GM13977 (cell line): ENCODE data around the gene FAS.

ENCODE experiments used
- DNase-seq: peaks from one replicate; pipeline ENCODE4 v3.0.0; 2012; ENCODE audit warnings: low spot score
- in situ Hi-C: fragments of 300-500 bp; cut with MboI; formaldehyde crosslinking; loops from one replicate; pipeline ENCODE4 v1.12.0; 2022; ENCODE audit warnings: low sequenced_read_pairs, low pct_unique_long_range_greater_than_20kb, mixed read lengths, inconsistent platforms; ENCODE audit not compliant: unreplicated experiment
- TF ChIP-seq, protein P1 (sequence below): IDR thresholded peaks from 2 replicates; pipeline ENCODE4 v1.5.1; 2012; ENCODE audit warnings: mild to moderate bottlenecking, control low read depth; ENCODE audit not compliant: insufficient read depth; ENCODE audit errors: extremely low read depth, missing control alignments

Gene FAS

DNA sequence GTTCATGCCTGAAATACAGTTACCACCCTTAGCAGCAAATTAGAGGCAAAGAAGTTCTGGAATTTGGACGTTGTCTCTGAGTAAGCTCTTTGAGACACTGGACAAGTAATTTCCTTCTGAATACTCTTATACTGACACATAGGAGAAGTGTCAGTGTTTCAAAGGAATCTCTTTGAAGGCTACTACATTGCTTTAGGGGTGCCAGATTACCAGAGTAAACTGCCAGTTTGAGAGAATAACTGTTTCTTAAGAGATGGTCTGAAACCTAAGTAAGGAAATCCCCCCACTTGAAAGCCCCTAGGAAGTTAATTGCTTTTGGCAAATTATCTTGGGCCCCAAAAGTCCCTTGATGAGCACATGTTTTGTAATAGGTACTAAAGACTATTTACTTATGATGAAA is 3.4 kb downstream of the FAS start:
- peak; percentile 31 for DNase-seq
- in situ Hi-C loops: no loop called here
- TF ChIP-seq, protein P1, sequence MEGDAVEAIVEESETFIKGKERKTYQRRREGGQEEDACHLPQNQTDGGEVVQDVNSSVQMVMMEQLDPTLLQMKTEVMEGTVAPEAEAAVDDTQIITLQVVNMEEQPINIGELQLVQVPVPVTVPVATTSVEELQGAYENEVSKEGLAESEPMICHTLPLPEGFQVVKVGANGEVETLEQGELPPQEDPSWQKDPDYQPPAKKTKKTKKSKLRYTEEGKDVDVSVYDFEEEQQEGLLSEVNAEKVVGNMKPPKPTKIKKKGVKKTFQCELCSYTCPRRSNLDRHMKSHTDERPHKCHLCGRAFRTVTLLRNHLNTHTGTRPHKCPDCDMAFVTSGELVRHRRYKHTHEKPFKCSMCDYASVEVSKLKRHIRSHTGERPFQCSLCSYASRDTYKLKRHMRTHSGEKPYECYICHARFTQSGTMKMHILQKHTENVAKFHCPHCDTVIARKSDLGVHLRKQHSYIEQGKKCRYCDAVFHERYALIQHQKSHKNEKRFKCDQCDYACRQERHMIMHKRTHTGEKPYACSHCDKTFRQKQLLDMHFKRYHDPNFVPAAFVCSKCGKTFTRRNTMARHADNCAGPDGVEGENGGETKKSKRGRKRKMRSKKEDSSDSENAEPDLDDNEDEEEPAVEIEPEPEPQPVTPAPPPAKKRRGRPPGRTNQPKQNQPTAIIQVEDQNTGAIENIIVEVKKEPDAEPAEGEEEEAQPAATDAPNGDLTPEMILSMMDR: no peak

DNA sequence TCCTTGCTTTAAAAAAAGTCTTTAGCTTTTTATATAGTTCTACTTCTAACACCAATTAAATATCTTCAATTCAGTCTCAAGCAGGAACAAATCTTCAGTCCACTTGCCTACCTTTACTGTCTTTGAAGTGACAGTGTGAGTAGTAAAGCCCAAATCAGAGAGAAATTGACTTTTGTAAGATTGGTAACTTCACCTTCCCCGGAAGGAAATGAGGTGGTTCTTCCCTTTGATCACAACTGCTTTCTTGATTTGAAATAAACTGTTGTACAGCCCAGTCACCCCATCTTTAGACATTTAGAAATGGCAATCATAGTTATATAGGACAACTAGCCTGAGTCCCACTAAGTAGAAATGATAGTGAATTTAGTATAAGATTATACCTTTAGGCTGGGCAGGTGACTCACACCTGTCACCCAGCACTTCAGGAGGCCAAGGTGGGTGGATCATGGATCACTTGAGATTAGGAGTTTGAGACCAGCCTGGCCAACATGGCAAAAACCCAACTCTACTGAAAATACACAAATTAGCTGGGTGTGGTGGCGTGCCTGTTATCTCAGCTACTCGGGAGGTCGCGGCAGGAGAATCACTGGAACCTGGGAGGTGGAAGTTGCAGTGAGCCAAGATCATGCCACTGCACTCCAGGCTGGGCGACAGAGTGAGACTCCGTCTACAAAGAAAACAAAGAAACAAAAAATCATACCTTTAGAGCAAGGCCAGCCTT is 4.7 kb downstream of the FAS start:
- no peak for DNase-seq
- in situ Hi-C loops: no loop called here
- TF ChIP-seq, protein P1: no peak

DNA sequence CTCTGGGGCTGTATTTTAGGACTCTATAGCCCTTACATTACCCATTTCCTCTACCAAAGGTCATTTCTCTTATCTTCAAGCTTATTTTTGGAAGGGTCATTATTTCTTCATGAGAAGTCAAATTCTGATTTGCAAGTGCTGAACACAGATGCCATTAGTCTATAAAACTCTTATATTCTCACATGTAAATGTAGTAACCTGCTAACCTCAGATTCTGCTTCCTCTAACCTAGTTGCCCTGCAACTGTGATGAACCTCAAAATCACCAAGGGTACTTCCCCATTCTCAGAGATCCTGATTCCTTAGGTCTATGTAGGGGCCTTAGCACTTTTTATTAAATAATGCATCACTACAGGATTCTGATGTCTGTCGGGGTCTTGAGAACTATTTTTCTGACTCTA is 6.3 kb downstream of the FAS start:
- TF ChIP-seq, protein P1: no peak
- in situ Hi-C loops: no loop called here
- DNase-seq: no peak

DNA sequence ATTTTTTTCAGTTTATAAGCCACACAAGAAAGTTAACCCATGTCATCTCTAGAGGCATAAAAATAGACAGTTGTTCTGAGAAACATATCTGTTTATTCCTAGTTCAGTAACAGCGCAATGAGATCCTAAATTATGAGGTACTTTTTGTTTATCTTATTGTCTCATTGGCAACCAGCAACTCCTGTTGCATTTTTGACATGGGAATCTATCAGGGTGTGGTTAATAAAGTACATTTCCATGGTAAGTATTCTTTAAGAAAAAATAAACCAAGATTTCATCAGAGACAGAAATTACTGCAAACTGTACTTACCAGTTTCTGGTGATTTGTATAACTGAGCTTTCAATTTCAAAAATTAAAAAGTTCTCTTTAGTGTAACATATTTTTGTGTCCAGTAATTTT is 9.0 kb downstream of the FAS start:
- TF ChIP-seq, protein P1: no peak
- DNase-seq: no peak
- in situ Hi-C loops: no loop called here

DNA sequence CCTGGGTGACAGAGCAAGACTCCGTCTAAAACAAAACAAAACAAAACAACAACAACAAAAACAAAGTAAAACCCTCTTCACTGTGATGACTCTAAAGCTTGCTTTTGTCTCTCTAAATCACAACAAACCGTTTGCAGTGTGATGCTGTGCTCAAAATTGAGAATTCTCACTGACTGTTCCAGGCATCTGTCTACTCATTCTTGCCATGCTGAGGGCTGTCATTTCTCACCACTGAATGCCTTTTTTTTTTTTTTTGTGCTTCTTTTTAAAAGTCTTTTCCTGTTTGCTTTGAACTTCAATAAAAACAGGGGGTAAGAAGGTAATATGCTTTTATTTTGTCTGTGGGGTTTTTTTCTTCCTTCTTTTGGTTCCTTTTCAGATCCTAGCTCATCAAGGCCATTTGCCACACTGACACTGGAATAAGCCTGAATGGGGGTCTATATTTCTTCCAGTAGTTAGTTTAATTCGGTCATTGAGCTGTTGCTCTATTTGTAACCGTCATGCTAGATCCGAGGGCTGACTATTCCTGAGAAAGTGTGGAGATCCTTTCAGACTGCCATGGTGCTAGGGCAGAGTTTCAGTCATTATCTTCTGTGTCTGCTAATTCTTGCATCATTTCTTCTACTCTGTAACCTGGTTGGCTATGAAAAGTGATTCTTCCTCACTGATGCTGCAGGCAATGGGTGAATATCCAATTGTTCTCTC is 10.6 kb downstream of the FAS start:
- no peak for DNase-seq
- TF ChIP-seq, protein P1: no peak
- in situ Hi-C loops: no loop called here

DNA sequence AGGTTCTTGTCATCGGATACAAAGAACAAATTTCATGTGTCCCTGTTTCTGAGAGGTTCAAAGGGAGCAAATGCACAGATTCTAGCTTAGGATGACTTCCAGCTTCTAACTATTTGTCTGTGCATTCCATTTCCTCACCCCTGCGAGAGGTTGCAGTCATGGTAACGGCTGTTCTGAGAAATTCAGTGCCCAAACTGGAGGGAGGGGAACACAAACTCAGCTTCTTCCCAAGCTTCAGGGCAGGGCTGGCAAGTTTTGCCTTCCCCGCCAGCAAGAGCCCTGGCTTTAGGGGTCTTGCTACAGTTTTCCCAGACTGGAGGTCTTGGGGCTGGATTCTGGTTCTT is 11.1 kb downstream of the FAS start:
- DNase-seq: no peak
- TF ChIP-seq, protein P1: no peak
- in situ Hi-C loops: no loop called here
